Aorta (tissue), 5 donors: ENCODE data around the gene ADAM33. TPM values are rescaled to one million over a fixed set of nuclear protein-coding genes. Genes with fewer than 3 reads are reported as not detected.

Experiments used
- ATAC-seq: fragments of 200-7000 bp; cut with Tn5 transposase; one replicate; pipeline ENCODE4 v1.9.1; 2022; ENCODE audit warnings: moderate library complexity; ENCODE audit not compliant: low FRiP score
- DNase-seq, 2 donors: peaks; one replicate each; pipeline ENCODE4 v3.0.0-alpha.2; 2020
- H3K27ac ChIP-seq, 2 donors: one replicate each; pipeline ENCODE4 v1.5.1; 2013; ENCODE audit warnings: low read length in 2 of 2, mild to moderate bottlenecking in 2 of 2, moderate library complexity in 2 of 2, control low read depth in 1 of 2, inconsistent platforms in 1 of 2, low read depth in 1 of 2
- H3K27me3 ChIP-seq, 2 donors: one replicate each; pipeline ENCODE4 v1.6.1; 2013; ENCODE audit warnings: control low read depth in 1 of 2, low read length in 1 of 2, mild to moderate bottlenecking in 1 of 2, moderate library complexity in 1 of 2; ENCODE audit not compliant: insufficient read depth in 2 of 2, control insufficient read depth in 1 of 2
- H3K36me3 ChIP-seq, 2 donors: one replicate each; pipeline ENCODE4 v1.6.1; 2013; ENCODE audit warnings: control low read depth in 1 of 2, low read length in 1 of 2, mild to moderate bottlenecking in 1 of 2; ENCODE audit not compliant: insufficient read depth in 2 of 2, control insufficient read depth in 1 of 2
- H3K4me1 ChIP-seq, 2 donors: one replicate each; pipeline ENCODE4 v1.6.1; 2013; ENCODE audit warnings: low read length in 2 of 2, control low read depth in 1 of 2, mild to moderate bottlenecking in 1 of 2, moderate library complexity in 1 of 2; ENCODE audit not compliant: insufficient read depth in 2 of 2, control insufficient read depth in 1 of 2
- H3K4me3 ChIP-seq, 2 donors: one replicate each; pipeline ENCODE4 v1.5.1; 2013; ENCODE audit warnings: low read length in 2 of 2, control low read depth in 1 of 2, mild to moderate bottlenecking in 1 of 2
- H3K9me3 ChIP-seq: one replicate; pipeline ENCODE4 v1.6.1; 2013; ENCODE audit warnings: mild to moderate bottlenecking, low read length; ENCODE audit not compliant: control insufficient read depth
- WGBS, 2 donors: extraction: QIAGEN DNeasy Blood & Tissue Kit; methylation state at CpG; one replicate each; pipeline ENCODE4 v1.1.7; 2013; 5-methylcytosine and 5-hydroxymethylcytosine counted together
- intact Hi-C, 2 donors: fragments of 100-400 bp; cut with DNase I; formaldehyde crosslinking; loops; one replicate each; pipeline versions ENCODE4 v1.14.2 to v1.15.0; 2022
- polyA plus RNA-seq, 2 donors: library from polyadenylated mRNA; stranded (reverse); fragments of 200-250 nt; gene quantifications; one replicate each; pipeline ENCODE4 v1.2.3, GENCODE V29; 2013
- total RNA-seq, 2 donors: library from RNA; stranded (reverse); fragmentation: NEBNext Ultra II Directional; extraction: Animal tissue kit (Norgen Biotek cat#: 25700); gene quantifications; one replicate each; pipeline ENCODE4 v1.2.1, GENCODE V29; 2021
- donor health status: healthy with polysubstance abuse.
- donor health status: Bipolar disorder and iron deficiency.
- donor health status: DM: no; HTN: no; CAD: no.
- donor health status: DM: no; HTN: no; CAD: no.
- donor health status: DM: yes; HTN: yes; CAD: no.

Gene ADAM33
- total and polyA plus RNA-seq, 4 donors: 36.9 to 352 (median 68.3) TPM

- Histone ChIP-seq H3K27ac (no peak overlapping the region), H3K36me3 (no peaks in the 10 kb centered on the region), H3K4me3 (no peak overlapping the region), H3K4me1 (no peaks in the 10 kb centered on the region), H3K27me3 (no peaks in the 10 kb centered on the region), H3K9me3 (no peaks in the 10 kb centered on the region)
- intact Hi-C loops: no loop called here
- DNase-seq (no peak), ATAC-seq (no peak)
- 89 to 93% methylated on average over 8 of the region's 8 CpGs for WGBS, 2 donors
Measured at GRCh38 chr20:3630429-3630828, 51.4 kb downstream of the ADAM33 start.

- no peak for ATAC-seq
- H3K27me3 ChIP-seq: no peaks in the 10 kb centered on the region
- no peaks in the 10 kb centered on the region for H3K9me3 ChIP-seq
- DNase-seq: no peak
- 92 to 94% methylated on average over 2 of the region's 2 CpGs for WGBS, 2 donors
- intact Hi-C loops: no loop called here
- H3K27ac ChIP-seq: no peak overlapping the region
- no peak overlapping the region for H3K4me3 ChIP-seq
- H3K36me3 ChIP-seq: no peaks in the 10 kb centered on the region
- H3K4me1 ChIP-seq: no peaks in the 10 kb centered on the region
Measured at GRCh38 chr20:3629893-3630292, 51.9 kb downstream of the ADAM33 start.

DNA sequence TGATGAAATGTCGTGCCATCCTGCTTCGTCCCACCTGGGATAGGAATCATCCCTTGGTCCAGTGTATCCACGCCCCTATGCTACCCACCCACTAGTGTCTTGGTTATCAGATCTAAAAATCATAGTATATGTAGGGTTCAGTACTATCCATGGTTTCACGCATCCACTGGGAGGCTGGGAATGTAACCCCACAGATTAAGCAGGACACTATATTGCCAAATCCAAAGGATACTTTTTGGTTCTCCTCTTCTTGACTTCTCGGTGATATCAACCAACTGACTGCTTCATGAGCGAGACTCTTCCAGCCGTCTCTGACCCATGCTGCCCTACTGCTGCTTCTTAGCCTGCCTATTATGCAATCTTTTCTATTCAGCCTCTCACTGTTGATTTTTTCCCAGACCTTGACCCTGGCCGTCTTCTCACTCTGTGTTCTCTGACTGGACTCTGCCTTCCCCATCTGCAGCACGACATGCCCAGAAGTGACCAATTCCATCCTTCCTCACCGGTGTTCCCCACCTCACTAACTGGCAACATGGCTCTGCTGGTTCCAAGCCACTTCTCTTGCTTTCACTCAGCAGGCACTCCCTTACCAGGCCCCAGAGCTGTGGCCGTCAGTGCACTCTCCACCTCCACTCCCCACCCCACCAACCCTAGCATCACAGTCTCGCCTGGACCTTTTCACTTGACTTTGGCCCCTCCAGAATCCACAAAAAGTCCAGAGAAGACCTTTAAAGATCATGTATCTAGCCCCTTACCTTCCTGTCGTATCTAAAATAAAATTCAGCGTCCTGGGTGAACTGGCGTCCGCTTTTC, 53.1 kb downstream of the ADAM33 start:
- ATAC-seq (no peak), DNase-seq (no peak)
- 87 to 93% methylated on average over 16 of the region's 16 CpGs for WGBS, 2 donors
- Histone ChIP-seq H3K27ac (no peak overlapping the region), H3K9me3 (no peaks in the 10 kb centered on the region), H3K4me1 (no peaks in the 10 kb centered on the region), H3K27me3 (no peaks in the 10 kb centered on the region), H3K36me3 (no peaks in the 10 kb centered on the region), H3K4me3 (no peak overlapping the region)
- intact Hi-C loops: no loop called here

DNA sequence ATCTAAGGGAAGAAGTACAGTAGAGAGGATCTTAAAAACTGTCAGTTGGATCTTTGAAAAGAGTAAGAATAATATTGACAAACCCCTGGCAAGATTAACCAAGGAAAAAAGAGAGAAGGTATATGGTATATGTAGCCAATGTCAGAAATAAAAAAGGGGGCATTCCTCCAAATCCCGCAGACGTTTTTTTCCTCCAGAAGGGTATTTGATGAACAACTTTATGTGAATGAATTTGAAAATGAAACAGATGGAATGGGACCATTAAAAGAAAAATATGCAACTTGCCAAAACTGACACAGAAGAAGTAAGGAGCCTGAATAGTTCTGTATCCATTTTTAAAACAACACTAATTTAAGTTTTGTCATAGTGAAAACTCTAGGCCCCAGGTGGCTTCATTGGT, 54.3 kb downstream of the ADAM33 start:
- intact Hi-C loops: no loop called here
- H3K27me3 ChIP-seq: no peaks in the 10 kb centered on the region
- 30 to 50% methylated on average over 2 of the region's 2 CpGs for WGBS, 2 donors
- ATAC-seq (no peak), DNase-seq (no peak)
- H3K9me3 ChIP-seq: no peaks in the 10 kb centered on the region
- H3K4me3 ChIP-seq: no peak overlapping the region
- H3K36me3 ChIP-seq: no peaks in the 10 kb centered on the region
- no peak overlapping the region for H3K27ac ChIP-seq
- H3K4me1 ChIP-seq: no peaks in the 10 kb centered on the region

- 88% methylated on average over 4 of the region's 4 CpGs for WGBS, 2 donors
- Histone ChIP-seq H3K27me3 (no peaks in the 10 kb centered on the region), H3K27ac (no peak overlapping the region), H3K9me3 (no peaks in the 10 kb centered on the region), H3K36me3 (peaks cover 0 to 3% of the 10 kb centered on the region in 2 donors), H3K4me3 (no peak overlapping the region), H3K4me1 (no peaks in the 10 kb centered on the region)
- intact Hi-C loops: no loop called here
- no peak for ATAC-seq
- DNase-seq: no peak
Measured at GRCh38 chr20:3622406-3622805, 59.4 kb downstream of the ADAM33 start.

DNA sequence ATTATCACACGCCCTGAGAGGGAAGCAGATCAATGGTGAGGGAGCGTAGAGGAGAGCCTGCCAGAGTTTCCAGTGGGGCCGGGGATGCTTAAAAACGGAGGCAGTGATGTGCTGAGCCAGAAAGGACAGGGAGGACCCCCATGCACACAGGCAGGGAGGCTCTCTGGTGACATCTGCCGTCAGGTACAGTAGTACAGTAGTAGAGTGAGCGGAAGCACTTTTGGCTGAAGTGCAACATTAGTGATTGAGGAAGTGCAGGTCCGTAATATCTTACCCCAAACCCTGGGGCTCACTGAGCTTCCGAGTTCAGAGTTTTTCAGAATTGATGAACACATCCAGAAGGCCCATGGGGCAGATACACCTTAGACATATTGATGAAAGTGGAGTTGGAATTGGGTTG, 60.7 kb downstream of the ADAM33 start:
- DNase-seq (no peak), ATAC-seq (no peak)
- H3K27me3 ChIP-seq: no peaks in the 10 kb centered on the region
- peaks cover 0 to 5% of the 10 kb centered on the region in 2 donors for H3K36me3 ChIP-seq
- no peaks in the 10 kb centered on the region for H3K4me1 ChIP-seq
- no peak overlapping the region for H3K27ac ChIP-seq
- intact Hi-C loops: no loop called here
- H3K4me3 ChIP-seq: no peak overlapping the region
- no peaks in the 10 kb centered on the region for H3K9me3 ChIP-seq
- 88 to 92% methylated on average over 8 of the region's 8 CpGs for WGBS, 2 donors

Other genes with a start within 250 kb of the ADAM33 start
- 10 to 100 TPM; 25.7 to 33.4 TPM for gene ATRN, start 211.0 kb downstream of the ADAM33 start, total RNA-seq
- gene ATRN, start 211.0 kb downstream of the ADAM33 start, polyA plus RNA-seq: 1 to 10 TPM; 4.0 to 7.1 TPM
- not detected for gene GFRA4, start 18.6 kb downstream of the ADAM33 start, total RNA-seq
- gene GFRA4, start 18.6 kb downstream of the ADAM33 start, polyA plus RNA-seq: not detected
- gene SIGLEC1, start 30.6 kb upstream of the ADAM33 start, total RNA-seq: 10 to 100 TPM; 16.8 to 55.8 TPM
- gene SIGLEC1, start 30.6 kb upstream of the ADAM33 start, polyA plus RNA-seq: 1 to 10 TPM; 2.8 to 4.5 TPM
- 10 to 100 TPM; 10.8 to 21.2 TPM for gene HSPA12B, start 50.7 kb upstream of the ADAM33 start, total RNA-seq
- gene HSPA12B, start 50.7 kb upstream of the ADAM33 start, polyA plus RNA-seq: 1 to 10 TPM in 1 of 2 donors, under 1 TPM in 1; 0.25 to 2.3 TPM
- gene ADISSP, start 85.7 kb upstream of the ADAM33 start, total RNA-seq: 10 to 100 TPM; 13.9 to 21.1 TPM
- gene ADISSP, start 85.7 kb upstream of the ADAM33 start, polyA plus RNA-seq: 10 to 100 TPM in 1 of 2 donors, 1 to 10 TPM in 1; 8.5 to 14.0 TPM
- gene SPEF1, start 99.4 kb upstream of the ADAM33 start, total RNA-seq: not detected
- under 1 TPM in 1 of 2 donors, not detected in 1; 0.90 TPM for gene SPEF1, start 99.4 kb upstream of the ADAM33 start, polyA plus RNA-seq
- gene CENPB, start 104.7 kb upstream of the ADAM33 start, total RNA-seq: 10 to 100 TPM; 79.7 to 89.4 TPM
- 10 to 100 TPM; 44.7 to 86.8 TPM for gene CENPB, start 104.7 kb upstream of the ADAM33 start, polyA plus RNA-seq
- gene CDC25B, start 114.3 kb upstream of the ADAM33 start, total RNA-seq: 10 to 100 TPM; 29.6 to 56.3 TPM
- 10 to 100 TPM in 1 of 2 donors, 1 to 10 TPM in 1; 9.9 to 87.5 TPM for gene CDC25B, start 114.3 kb upstream of the ADAM33 start, polyA plus RNA-seq
- 10 to 100 TPM in 1 of 2 donors, 1 to 10 TPM in 1; 9.9 to 12.3 TPM for gene AP5S1, start 138.5 kb upstream of the ADAM33 start, total RNA-seq
- gene AP5S1, start 138.5 kb upstream of the ADAM33 start, polyA plus RNA-seq: 1 to 10 TPM; 4.4 to 5.9 TPM
- gene MAVS, start 164.8 kb upstream of the ADAM33 start, total RNA-seq: 10 to 100 TPM; 33.4 to 36.1 TPM
- 10 to 100 TPM; 11.1 to 14.6 TPM for gene MAVS, start 164.8 kb upstream of the ADAM33 start, polyA plus RNA-seq
- gene PANK2, start 207.4 kb upstream of the ADAM33 start, total RNA-seq: 10 to 100 TPM; 45.7 to 53.2 TPM
- gene PANK2, start 207.4 kb upstream of the ADAM33 start, polyA plus RNA-seq: 10 to 100 TPM; 21.4 to 45.3 TPM